CD4-positive, alpha-beta T cell treated with Interleukin-15 for 4 hours (primary cell): ENCODE data around the gene RBM19.

Experiments
- DNase-seq: peaks from one replicate; pipeline ENCODE4 v3.0.0-alpha.2; 2020; ENCODE audit warnings: low spot score

The RBM19 gene

DNA sequence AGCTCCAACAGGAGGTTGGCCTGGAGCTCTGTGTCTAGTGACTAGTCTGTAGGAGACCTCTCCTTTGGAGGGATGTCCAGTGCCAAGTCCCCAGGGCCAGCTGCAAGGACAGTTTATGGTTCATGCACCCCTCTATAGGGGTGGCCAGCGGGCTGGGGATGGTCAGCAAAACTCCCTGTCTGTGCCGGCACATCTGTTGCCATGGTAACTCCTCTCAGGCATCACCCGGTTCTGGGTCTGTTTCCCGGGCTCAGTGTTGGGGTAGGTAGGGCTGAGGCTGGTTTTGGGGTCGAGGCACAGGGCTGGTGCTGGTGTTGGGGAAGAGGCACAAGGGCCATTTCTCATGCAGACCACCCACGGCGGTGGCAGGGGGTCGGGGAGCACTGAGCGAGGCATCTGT is 196.8 kb downstream of the RBM19 start:
- DNase-seq = no peak

DNA sequence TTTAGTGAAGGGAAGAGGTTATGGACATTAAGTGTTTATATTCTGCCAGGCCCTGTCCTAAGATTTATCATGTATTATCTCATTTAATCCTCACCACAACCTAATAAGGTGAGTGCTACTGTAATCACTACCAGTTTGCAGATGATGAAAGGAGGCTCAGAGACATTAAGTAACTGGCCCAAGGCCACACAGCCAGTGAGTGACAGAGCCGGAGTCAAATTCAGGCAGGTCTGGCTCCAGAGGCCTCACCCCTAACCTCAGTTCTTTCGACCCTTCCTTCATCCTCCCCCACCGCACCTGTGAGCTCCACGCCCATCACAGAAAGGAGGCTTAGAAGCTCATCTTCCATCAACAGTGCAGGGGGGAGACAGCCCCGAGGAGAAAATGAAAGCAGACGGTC is 197.3 kb downstream of the RBM19 start:
- DNase-seq = no peak

DNA sequence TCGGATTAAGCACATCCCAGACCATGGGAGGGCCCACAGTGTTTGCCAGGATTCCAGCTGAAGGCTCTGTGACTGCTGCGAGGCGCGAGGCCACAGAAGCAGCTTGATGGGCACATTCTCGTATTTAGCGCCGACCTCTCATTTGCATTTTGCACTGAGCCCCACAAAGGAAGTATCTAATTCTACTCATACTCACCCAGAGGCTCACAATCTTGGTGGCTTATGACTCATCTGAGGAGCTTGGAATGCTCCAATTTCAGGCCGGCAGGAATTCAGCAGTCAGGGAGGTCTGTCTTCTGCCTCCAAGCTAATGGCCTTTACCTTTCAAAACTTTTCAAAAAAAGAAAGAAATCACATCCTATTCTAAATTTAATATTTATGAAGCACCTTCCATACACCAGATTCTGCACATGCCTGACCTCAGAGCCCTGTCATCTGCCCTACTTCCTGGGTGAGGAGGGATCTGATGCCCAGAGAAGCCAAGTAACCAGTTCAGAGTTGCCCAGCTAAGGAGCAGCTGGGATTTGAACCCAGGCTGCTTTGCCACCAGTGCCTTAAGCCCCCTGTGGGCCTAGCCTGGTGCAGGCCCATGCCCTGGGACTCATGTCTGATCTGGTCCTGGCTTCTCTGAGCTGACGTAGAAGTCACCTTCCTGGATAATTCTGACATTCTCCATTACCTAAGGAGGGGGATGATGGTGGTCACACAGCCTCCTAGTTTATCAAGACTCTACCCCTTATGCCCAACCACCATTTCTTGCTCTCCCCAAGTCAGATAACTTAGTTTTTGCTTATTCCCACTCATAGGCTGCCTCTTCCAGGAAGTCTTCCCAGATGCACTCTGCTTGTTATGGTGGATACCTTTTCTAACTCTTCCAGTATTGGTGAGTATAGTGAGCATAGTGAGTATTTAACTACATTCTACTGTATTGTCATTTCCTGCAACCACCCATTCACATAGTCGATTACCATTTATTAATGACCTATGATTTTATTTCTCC is 198.9 kb downstream of the RBM19 start:
- no peak for DNase-seq
